Kidney epithelial cell (primary cell): ENCODE results near the gene OR2C1. TPM values are rescaled to one million over a fixed set of nuclear protein-coding genes. Genes with fewer than 3 reads are reported as not detected.
A peak's percentile ranks its signal among the peaks of the same experiment; 100 is the strongest.

Source experiments
- DNase-seq: peaks from one replicate; pipeline ENCODE4 v3.0.0-alpha.2; 2010; ENCODE audit warnings: low read depth
- H3K27me3 ChIP-seq: 2 replicates; pipeline ENCODE4 v1.6.0; 2011; ENCODE audit warnings: low read length; ENCODE audit not compliant: control insufficient read depth, insufficient read depth
- H3K36me3 ChIP-seq: 2 replicates; pipeline ENCODE4 v1.5.1; 2011; ENCODE audit warnings: low read length; ENCODE audit not compliant: control insufficient read depth, insufficient read depth
- H3K4me3 ChIP-seq: 2 replicates; pipeline ENCODE4 v1.5.1; 2011; ENCODE audit warnings: low read depth, mild to moderate bottlenecking, control low read depth, low read length
- total RNA-seq: library from RNA; depleted of rRNA; stranded (reverse); fragments of >200 nt; gene quantifications from 2 replicates; pipeline ENCODE4 v1.2.3, GENCODE V29; 2015
- TF ChIP-seq, protein P1 (sequence below): IDR thresholded peaks from 2 replicates; pipeline ENCODE4 v1.5.1; 2011; ENCODE audit warnings: mild to moderate bottlenecking, moderate library complexity, low read length, control low read depth, inconsistent platforms; ENCODE audit not compliant: insufficient read depth, poor library complexity, severe bottlenecking

Gene OR2C1
- total RNA-seq, 1 donor from 2014 or later: 0.08 TPM

DNA sequence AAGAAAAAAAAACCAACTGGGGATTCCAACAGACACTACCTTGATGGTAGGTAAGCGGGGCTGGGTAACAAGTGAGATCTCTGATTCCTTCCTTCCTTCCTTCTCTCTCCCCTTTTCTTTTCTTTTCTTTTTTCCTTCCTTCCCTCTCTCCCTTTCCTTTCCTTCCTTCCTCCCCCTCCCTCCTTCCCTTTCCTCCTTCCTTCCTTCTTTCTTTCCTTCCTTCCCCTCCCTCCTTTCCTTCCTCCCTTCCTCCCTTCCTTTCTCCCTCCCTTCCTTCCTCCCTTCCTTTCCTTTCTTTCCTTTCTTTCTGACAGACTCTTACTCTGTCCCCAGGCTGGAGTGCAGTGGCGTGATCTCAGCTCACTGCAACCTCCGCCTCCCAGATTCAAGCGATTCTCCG is 20.0 kb downstream of the OR2C1 start:
- Histone ChIP-seq H3K36me3 (no peaks in the 10 kb centered on the region), H3K4me3 (no peak overlapping the region), H3K27me3 (no peaks in the 10 kb centered on the region)
- TF ChIP-seq, protein P1, sequence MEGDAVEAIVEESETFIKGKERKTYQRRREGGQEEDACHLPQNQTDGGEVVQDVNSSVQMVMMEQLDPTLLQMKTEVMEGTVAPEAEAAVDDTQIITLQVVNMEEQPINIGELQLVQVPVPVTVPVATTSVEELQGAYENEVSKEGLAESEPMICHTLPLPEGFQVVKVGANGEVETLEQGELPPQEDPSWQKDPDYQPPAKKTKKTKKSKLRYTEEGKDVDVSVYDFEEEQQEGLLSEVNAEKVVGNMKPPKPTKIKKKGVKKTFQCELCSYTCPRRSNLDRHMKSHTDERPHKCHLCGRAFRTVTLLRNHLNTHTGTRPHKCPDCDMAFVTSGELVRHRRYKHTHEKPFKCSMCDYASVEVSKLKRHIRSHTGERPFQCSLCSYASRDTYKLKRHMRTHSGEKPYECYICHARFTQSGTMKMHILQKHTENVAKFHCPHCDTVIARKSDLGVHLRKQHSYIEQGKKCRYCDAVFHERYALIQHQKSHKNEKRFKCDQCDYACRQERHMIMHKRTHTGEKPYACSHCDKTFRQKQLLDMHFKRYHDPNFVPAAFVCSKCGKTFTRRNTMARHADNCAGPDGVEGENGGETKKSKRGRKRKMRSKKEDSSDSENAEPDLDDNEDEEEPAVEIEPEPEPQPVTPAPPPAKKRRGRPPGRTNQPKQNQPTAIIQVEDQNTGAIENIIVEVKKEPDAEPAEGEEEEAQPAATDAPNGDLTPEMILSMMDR: no peak
- no peak for DNase-seq

DNA sequence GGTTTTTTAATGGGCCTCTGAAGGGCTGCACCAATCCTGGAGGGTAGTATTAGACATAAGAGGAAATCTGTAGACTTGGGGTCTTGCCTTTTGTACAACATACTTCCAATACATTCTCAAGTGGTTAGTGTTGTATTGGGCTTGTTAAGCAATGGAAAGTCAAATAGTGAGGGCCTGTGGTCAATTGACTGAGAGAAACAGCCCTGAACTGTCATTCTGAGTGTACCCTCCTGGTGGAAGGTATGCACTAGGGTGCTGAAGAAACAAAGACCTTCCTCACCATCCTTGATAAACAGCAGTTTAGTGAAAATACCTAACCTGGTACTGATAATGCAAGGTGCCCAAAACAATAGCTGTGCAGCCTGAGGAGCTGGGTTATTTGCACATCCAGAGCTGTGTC is 22.2 kb downstream of the OR2C1 start:
- DNase-seq: no peak
- TF ChIP-seq, protein P1: no peak
- no peaks in the 10 kb centered on the region for H3K27me3 ChIP-seq
- no peak overlapping the region for H3K4me3 ChIP-seq
- H3K36me3 ChIP-seq: peaks cover 3% of the 10 kb centered on the region

GRCh38 chr16:3383045-3383448 is 27.4 kb downstream of the OR2C1 start:
- H3K36me3 ChIP-seq: peaks cover 7% of the 10 kb centered on the region
- TF ChIP-seq, protein P1: no peak
- no peak overlapping the region for H3K4me3 ChIP-seq
- DNase-seq: no peak
- H3K27me3 ChIP-seq: no peaks in the 10 kb centered on the region

GRCh38 chr16:3388325-3388724 is 32.6 kb downstream of the OR2C1 start:
- H3K36me3 ChIP-seq: peaks cover 4% of the 10 kb centered on the region
- no peak overlapping the region for H3K4me3 ChIP-seq
- no peak for DNase-seq
- TF ChIP-seq, protein P1: no peak
- no peaks in the 10 kb centered on the region for H3K27me3 ChIP-seq

DNA sequence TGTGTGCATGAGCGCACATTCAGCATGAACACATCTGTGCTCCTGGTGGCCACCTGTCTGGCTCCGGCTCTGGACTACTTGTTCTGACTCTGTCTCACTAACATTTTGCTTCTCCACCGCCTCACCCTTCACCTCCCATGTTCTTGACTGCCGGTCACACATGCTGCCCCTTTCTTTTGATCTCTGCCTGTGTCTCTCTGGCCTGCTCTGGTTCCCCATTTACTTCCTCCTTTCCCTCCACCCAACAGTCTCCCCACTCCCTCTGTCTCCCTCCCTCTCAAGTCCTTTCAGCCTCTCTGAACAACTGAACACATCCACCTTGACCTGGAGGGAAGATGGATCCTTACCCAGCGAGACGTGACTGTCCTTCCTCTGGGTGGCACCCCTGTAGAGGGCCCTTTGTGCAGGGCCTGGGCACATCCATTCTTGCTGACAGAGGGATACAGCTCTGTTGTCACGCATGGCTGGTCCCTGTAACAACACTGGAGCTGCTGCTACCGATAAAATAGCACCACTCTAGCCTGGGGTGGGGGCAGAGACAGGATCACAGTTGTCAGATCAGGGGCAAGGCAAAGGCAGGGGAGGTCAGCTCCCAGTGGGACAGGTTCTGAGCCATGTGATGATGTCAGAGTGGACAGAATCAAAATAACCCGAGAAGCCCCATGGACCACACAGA is 34.1 kb downstream of the OR2C1 start:
- Histone ChIP-seq H3K27me3 (no peaks in the 10 kb centered on the region), H3K36me3 (peaks cover 2% of the 10 kb centered on the region)
- TF ChIP-seq, protein P1: no peak

DNA sequence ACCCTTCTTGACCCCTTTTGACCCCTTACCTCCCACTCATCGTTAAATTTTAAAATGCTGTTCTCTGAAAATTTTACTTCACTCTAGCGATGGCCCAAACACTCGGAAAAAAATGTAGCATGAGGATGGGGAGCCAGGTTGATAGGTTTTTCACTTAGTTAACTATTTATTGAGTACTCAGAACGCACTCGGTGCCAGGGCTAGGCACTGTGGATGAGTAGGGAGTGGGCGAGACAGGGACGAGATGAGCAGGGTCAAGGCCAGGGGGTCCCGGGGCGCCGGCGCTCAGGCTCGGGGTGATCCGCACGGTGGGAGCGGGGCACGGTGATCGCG is 44.7 kb downstream of the OR2C1 start:
- peak overlapping the region; percentile 95 for H3K4me3 ChIP-seq
- H3K27me3 ChIP-seq: no peaks in the 10 kb centered on the region
- peaks cover 9% of the 10 kb centered on the region for H3K36me3 ChIP-seq
- DNase-seq: no peak
- TF ChIP-seq, protein P1: no peak

More for the DNA sequence above, 34.1 kb downstream of the OR2C1 start:
- H3K4me3 ChIP-seq: no peak overlapping the region
- DNase-seq: no peak
